Left renal pelvis (tissue), 4 donors: ENCODE results near the gene MAST4. TPM values are rescaled to one million over a fixed set of nuclear protein-coding genes. Genes with fewer than 3 reads are reported as not detected.
"Not testable (repeated sequence)": the region's sequence is repeated elsewhere in the genome, so short reads cannot be mapped to it uniquely, and the experiment has no call there.

Experiments used
- DNase-seq, 4 donors: peaks; one replicate each; pipeline ENCODE4 v3.0.0-alpha.2; 2013; ENCODE audit warnings: low read depth in 4 of 4, low spot score in 3 of 4
- polyA plus RNA-seq, 4 donors: library from polyadenylated mRNA; unstranded; fragments of 120-200 nt; gene quantifications; one replicate each; pipeline ENCODE4 v1.2.1, GENCODE V29; 2013; ENCODE audit not compliant: insufficient read length in 4 of 4

MAST4 gene
- polyA plus RNA-seq, 4 donors: 10.5 to 16.2 (median 15.7) TPM

DNA sequence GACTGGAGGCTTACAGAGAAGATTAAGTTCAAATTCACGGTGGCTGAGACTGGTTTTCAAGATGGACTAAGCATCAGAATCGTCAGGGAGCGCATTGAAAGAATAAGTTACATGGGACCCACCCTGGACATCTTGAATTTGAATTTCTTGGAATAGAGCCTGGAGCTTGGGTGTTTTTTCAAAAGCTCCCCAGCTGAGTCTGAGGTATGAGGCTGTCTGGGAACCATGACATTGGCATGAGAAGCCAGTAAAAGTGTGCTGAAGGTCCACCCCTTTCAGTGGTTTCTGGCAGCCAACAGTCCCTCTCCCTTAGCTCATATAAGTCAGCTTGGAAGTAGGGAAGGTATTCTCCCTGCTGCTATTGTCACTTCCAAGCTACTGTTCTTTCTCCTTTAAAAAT is 97.8 kb downstream of the MAST4 start:
- DNase-seq: no peak

DNA sequence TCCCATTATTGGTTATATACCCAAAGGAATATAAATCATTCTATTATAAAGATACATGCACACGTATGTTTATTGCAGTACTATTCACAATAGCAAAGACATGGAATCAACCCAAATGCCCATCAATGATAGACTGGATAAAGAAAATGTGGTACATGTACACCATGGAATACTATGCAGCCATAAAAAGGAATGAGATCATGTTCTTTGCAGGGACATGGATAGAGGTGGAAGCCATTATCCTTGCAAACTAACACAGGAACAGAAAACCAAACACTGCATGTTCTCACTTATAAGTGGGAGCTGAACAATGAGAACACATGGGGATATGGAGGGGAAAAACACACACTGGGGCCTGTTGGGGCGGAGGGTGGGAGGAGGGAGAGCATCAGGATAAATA is 99.6 kb downstream of the MAST4 start:
- DNase-seq: not testable (repeated sequence)

DNA sequence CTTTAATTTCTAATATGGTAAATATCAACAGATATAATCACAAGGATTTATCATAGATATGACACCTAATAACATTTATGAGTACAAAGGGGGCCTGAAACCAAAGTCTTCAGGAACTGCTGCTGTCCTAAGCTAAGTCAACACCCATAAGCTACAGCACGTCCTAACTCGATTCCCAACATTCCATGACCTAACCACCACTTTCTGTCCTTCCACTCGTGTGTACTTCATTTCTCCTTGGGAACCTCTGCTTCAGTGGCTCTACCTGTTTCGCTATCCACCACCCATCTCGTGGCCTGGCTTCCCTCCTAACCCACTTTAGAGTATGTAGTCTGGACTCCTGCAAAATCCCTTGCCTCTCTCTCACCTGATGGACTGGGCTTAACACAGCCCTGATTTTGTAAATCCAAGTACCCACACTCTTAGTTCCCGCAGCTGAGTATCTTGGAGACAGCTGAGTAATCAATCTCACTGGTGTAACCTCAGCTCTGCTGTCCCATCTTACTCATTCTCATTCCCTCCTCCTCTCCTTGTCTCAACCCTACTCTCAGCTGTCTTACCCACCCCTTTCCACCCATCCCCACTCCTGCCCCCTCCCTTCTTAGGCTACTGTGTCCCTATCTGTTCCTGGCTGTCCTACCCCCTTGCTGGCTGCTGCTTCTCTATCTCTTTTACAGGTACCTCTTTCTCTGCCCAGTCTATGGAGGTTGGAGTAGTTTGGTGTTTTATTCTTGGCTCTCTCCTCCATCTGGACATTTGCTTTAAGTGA is 101.8 kb downstream of the MAST4 start:
- no peak for DNase-seq

DNA sequence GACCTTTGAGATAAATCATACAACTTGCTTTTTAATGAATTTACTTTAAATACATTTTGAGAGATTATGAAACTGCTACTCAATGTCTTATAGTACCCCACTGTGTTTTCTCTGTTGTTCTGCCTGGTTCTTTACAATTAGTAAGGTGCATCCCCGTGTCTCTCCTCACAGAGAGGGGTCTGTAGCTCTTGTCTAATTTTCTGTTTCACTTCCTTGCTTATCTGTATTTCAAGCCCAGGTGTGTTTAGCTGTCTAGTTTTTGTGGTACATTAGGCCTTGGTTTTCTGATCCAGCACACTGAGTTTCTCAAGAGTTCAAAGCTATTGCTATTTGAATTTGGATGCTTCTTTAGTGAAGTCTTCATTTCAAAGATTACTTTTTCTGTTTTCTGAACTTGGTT is 105.1 kb downstream of the MAST4 start:
- DNase-seq: no peak

DNA sequence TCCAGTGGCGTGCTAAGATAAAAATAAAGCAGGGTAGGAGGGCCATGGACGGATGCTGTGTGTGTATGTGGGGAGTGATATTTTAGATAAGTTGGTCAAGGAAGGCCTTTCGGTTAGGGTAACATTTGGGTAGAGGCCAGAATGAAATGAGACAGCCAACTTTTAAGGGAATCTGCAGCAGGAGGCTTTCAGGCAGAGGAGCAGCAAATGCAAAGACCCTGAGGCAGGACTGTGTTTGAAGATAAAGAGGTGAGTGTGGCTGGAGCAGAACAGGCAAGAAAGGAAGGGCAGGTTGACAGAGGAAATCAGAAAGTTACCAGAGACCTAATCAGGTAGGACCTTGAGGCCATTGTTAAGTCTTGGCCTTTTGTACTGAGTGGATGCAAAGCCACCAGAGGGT is 106.2 kb downstream of the MAST4 start:
- DNase-seq: no peak

DNA sequence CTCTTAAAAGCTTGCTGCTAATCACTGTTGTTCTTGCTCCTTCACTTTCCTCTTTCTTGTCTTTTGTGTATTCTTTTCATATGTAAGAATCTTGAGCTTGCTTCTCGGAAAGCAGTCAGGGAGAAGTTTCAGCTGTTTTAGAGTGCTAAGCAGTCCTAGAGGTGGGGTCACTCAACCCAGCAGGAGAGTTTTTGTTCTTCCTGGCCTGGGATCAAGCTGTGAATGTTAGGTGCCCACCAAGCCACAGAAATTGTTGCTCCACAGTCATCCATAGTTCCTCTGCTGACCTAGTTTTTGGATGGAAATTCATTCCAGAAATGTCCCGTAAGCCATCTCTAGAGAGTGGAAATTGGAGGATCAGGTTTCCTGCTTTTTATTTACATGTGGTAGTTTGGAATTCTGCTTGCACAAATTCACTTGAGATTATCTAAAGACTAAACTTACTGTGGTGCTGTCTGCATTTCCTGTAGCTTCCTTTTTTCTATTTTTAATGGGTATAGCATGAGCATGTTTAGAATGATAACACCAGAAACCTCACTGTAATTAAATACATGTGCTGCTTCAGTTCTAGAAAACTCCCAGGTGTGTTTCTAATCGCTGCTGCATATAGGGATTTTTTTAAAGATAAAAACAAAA is 108.7 kb downstream of the MAST4 start:
- no peak for DNase-seq

DNA sequence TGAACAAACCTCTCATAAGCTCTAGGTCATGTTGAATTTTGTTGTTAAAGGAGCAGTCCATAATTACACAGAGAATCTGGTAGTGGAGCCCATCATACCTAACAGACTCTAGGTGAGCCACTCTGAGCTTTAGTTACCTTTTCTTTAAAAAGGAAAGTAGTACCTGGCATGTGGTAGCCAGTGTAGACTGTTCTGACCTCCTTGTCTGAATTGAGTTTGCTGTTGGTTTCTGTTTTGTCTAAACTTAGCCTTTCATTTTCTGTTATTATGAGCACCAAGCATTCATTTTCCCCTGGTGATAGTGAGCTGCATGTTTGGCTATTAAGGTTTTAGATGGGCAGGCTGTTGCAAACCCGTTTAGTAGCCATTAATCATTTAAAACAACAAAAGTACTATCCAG is 112.2 kb downstream of the MAST4 start:
- no peak for DNase-seq

DNA sequence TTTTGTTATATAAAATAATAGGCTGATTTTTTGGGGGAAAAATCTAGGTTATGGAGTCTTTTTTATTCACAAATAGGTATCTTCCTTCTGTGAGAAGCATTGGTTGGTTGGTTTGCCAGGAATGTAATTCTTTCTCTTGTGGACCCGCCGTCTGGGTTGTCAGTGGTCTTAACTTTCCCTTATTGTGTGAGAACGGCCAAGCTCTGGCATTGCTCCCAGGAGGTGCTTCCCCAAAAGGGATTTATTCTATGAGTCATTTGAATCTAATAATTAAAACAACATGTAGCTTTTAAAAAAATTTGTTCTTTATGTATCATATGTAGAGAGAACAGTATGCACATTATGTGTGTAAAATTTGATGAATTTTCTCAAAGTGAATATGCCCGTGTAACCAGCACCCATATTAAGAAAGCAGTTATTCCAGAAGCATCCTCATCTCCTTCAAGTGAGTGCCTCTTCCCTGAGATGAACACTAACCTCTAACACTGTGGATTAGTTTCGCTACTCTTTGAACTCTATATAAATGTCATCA is 114.4 kb downstream of the MAST4 start:
- no peak for DNase-seq

DNA sequence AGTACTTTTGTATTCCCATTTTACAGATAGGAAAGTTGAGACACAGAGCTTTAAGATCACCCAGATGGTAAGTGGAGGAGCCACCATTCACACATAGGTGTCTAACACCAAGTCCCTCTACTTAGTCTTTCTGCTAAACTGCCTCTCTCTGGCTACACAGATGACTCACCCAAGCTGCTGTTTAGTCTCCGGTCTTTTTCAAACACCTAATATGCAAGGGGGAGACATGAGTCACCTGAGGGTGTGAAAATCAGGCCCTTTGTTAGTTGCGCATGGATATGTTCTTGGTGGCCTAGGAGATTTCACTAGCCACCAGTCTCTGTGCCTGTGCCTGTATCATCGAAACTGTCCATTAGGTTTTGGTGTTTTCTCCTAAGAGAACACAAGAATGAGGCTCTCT is 117.8 kb downstream of the MAST4 start:
- no peak for DNase-seq

DNA sequence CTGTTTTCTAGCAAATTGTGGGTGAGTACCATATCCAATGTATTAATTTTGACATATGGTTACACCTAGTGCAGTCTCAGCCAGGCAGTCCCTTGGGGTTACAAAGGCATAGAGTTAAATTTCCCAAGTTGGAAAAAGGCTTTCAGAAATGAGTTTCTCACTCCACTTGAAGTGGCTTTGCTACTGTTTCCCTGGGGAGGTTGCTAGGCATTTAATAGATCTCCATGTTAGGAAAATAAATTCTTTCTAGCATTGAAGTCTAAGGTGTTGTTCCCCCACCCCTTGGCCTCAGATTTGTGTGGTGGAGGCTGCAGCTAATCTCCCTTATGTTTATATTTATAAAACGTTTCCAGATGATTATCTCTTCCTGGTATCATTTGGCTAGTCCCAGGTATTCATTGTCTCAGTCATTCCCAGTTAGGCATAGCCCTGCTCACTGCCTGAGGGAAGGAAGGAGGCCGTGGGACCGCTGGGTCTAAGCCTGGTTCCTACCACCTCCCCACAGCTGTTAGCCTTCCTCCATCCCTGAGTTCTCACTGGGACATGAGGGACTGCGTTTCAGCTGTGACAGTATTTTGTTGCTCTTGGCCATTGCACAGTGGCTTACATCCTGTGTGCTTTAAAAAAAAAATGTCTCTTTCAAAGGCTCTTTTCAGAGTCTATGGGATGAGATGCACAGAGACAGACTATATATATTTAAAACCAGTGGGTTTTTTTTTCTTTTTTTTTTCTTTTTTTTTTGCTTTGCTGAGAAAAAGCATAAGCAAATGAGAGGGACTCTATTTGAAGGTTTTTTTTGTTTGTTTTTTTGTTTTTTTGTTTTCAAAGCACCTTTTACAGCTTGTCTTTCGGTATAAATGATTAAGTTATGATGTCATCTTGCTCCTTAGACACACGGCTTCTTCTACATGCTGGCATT is 121.5 kb downstream of the MAST4 start:
- peak; percentile 33 to 46 (median 41) for DNase-seq

DNA sequence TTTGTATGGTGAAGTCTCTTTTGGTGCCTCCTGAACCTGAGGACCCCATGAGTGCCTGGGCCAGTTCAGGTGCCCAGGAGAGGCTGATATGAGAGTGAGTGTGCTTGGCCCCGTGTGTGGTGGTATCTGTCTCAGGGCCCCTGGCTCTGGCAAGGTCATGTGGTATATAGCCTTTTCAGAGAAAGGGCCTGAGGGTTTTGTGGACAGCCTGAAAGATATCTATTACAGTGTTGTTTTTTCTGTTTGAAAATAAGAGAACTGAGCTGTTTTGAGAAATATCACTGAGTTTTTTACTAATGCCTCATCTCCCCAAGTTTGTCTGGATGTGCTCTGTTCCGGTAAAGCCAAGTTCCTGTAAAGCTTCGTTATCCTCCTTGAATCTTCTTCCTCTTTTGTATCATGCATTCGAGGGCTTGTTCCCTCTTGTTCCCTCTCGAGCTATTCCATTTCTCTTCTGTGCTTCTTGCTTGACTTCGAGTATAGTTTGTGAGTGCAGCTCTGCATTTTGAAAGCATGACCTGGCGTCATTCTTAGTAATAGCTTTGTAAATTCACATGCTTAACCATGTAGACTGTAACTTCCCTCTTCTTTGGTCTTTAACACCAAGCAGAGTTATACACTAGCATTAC is 122.3 kb downstream of the MAST4 start:
- DNase-seq: no peak

DNA sequence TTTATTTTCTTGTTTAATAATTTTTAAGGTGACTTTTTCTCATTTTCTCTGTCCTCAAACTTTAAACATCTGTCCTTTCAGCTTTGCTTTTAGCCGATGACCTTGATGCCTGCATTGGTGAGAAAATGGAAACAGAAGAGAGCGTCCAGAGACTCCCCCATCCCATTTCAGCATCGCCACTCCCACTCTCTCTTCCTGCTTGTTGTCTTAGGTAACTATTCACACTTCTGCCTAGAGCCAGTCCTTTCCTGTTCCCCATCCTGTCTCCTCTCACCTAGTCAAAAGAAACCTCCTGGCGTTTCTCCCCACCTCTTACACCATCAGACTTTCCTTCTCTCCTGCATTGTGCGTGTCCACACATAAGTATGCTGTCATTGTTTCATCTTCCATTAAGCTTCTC is 124.6 kb downstream of the MAST4 start:
- DNase-seq: no peak

DNA sequence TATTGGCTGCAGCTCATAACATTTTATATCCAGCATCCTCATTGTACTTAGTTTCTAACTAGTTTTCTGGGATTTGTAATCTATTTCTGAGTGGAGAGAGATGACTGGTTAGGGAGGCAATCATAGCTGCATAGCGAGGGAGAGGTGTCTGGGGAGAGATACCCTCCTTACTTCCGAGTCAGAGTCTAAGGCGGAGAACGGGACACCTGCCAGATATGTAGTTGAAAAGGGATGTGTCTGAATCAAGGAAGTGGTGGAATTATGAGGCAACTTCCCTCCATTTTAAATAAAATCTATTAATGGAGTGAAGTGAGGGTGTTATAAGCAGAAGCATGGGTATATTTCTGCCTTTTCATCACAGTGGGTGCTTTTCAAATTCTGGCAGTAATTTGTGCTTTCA is 126.5 kb downstream of the MAST4 start:
- no peak for DNase-seq

DNA sequence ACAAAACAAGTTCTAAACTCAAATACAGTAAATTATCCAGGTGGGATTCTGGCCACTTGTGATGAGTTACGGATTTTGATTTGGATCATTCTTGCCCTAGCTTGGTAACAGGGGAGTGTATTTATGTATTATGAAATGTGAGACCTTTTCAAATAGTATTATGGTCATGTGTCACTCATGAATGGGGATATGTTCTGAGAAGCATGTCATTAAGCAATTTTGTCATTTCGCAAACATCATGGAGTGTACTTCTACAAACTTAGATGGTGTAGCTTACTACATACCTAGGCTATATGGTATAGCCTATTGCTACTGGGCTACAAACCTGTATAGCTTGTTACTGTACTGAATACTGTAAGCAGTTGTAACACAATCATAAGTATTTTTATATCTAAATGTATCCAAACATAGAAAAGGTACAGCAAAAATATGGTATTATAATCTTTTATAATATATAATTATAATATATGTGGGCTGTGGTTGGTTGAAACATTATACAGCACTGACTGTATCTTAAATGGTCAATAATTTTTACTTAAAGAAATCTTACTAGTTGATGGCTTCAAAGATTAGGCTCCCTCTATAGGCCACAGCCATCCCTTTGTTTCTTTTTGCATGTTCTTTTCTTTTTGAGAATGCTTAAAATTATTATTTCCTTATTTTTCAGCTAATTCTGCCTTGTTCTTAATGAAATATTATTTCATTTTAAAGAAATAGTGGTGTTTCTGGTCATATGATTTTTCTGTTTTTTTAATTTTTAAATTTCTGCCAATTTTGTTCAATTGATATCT is 128.4 kb downstream of the MAST4 start:
- DNase-seq: no peak

DNA sequence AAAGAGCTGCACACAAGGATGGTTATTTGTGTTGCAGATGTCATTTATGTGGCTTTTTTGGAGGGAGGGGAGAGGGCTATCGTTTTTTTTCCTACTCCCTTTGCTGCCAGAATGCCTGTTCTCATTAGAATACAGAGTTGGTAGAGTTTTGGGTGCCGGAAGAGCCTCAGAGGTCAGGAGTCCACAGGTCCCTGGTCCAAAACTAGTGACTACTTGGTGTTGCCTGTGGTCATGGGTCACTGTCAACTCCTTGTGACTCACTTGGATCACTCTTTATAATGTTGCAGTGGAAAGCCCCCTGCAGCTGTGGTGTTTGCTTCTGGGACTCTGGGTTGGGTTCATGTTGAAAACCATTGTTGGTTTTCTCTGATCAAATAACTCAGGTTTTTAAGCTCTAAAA is 131.4 kb downstream of the MAST4 start:
- no peak for DNase-seq

DNA sequence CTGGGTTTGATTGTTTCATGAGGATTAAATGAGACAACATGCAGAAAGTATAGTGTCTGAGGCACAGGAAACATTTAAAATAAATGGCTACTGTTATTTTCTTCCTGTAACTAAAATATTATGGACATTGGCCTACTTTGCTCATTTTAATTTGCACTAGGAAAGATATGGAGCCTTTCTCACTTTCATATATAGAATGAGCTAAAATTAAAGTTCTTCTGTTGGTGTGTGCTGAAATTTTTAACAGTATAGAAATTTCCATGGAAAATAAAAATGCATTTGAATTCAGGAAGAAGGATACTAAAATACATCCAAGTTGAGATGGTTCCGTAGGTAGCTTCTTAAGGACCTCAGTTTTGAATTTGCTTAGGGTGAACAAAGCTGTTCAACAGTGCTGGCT is 131.9 kb downstream of the MAST4 start:
- no peak for DNase-seq

DNA sequence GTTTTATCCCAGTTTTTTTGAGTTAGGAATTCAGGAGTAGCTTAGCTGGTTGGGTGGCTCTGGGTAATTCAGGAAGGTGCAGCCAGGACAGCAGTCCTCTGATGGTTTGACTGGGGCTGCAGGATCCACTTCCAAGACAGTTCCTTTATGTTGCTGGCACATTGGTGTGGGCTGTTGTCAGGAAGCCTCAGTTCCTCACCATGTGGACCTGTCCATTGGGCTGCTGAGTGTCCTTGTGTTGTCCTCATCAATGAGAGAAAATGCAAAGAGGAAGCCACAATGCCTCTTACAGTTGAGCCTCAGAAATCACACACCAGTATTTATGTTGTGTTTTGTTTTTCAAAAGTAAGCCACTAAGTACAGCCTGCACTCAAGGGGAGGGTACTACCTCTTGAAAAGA is 140.9 kb downstream of the MAST4 start:
- no peak for DNase-seq

DNA sequence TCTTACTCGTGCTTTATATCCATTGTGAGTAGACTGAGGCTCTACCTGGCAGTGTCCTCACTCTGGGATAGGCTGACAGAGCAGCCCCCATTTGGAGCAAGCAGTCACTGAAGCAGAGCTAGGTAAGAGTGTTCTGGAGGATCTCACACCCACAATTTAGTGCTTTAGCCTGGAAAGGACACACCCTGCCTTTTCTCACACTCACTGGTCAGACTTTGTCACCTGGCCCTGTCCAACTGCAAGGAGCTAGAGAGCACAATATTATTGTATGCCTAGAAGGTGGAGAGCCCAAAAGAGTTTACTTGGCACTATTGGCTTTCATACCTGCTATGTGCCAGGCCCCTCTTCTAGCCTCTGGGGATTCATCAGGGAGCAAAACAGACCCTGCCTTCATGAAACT is 141.9 kb downstream of the MAST4 start:
- DNase-seq: no peak

DNA sequence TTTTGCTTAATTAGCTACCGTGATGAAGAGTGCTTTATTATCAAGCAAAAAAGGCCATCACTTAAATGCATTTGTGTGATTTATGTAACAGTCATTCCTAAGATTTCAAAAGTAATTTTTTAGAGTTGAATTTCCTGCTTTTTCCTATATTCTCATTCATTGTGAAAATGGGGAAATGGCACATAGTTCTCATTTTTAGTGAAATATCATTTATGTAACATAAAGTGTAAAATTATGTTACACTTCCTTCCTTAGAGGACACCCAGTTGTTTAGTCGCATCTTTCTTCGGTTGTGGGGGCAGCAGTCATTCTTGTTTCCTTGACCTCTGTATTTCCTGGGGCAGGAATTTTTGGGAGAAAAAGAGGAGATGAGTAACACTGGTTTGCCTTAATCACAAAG is 142.8 kb downstream of the MAST4 start:
- DNase-seq: no peak

DNA sequence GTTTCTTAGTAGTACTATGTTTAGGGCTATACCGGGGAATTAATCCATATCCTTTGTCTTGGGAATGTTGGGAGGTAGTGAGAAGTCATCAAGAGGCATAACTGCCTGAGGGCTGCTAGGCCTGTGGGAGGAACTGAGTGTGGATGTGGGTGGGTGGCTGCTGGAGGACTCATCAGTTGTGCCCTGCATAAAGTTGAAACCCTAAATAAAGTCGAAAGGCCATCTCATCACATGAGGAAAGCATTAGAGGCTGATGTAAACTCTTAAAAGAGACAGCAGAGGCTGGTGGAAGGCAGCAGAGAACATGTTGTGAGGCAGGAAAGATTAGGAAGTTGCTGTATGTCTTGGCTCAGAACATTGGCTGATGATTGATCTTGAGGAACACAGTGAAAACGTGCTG is 143.8 kb downstream of the MAST4 start:
- no peak for DNase-seq
